Type B pancreatic cell (in vitro differentiated cells): Measurements from ENCODE around the gene ADAMTS17. TPM values are rescaled to one million over a fixed set of nuclear protein-coding genes. Genes with fewer than 3 reads are reported as not detected.

Experiments
- DNase-seq: peaks from one replicate; pipeline ENCODE4 v3.0.0; 2021; ENCODE audit warnings: mixed read lengths; ENCODE audit not compliant: unreplicated experiment; ENCODE audit errors: extremely low spot score
- H3K27ac Mint-ChIP-seq: 2 replicates; pipeline ENCODE4 v1.8.0; 2021; ENCODE audit warnings: mild to moderate bottlenecking, mixed read lengths
- H3K27me3 Mint-ChIP-seq: 2 replicates; pipeline ENCODE4 v1.8.0; 2021; ENCODE audit warnings: mixed read lengths
- H3K36me3 Mint-ChIP-seq: 2 replicates; pipeline ENCODE4 v1.8.0; 2021; ENCODE audit warnings: mixed read lengths
- H3K4me1 Mint-ChIP-seq: one replicate; pipeline ENCODE4 v1.8.0; 2021; ENCODE audit warnings: mixed read lengths; ENCODE audit not compliant: unreplicated experiment
- H3K4me3 Mint-ChIP-seq: 2 replicates; pipeline ENCODE4 v1.8.0; 2021; ENCODE audit warnings: mild to moderate bottlenecking, mixed read lengths
- H3K9me3 Mint-ChIP-seq: 2 replicates; pipeline ENCODE4 v1.8.0; 2021; ENCODE audit warnings: mixed read lengths
- total RNA-seq: library from RNA; stranded (reverse); gene quantifications from 2 replicates; pipeline ENCODE4 v1.2.1, GENCODE V29; 2021; ENCODE audit warnings: low replicate concordance
- TF ChIP-seq, protein P1 (sequence below): fragments of 200-600 bp; sonication (generic); conservative IDR thresholded peaks from 2 replicates; pipeline ENCODE4 v1.5.0; 2021; ENCODE audit warnings: antibody characterized with exemption, mild to moderate bottlenecking

The ADAMTS17 gene
- total RNA-seq, 1 donor from 2014 or later: 18.3 TPM

DNA sequence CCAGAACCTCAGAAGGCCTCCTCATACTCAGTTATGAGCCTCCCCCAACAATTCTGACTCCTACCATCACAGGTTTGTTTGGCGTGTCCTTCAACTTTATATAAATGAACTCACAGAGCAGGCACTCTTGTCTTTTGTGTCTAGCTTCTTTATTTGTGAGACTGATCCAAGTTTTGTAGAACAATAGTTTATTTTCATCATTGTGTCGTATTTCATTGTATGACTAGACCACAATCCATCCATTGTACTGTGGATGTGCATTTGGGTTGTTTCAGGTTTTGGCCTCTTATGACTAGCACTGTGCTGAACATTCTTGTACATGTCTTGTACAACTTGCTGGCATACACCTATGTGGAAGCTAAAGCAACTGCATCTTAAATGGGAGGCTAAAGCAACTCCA is 315.7 kb downstream of the ADAMTS17 start:
- Mint-ChIP-seq H3K36me3 (no peaks in the 10 kb centered on the region), H3K4me3 (no peak overlapping the region), H3K9me3 (peaks cover 3% of the 10 kb centered on the region), H3K27ac (no peak overlapping the region), H3K27me3 (no peaks in the 10 kb centered on the region), H3K4me1 (peaks cover 12% of the 10 kb centered on the region)
- DNase-seq: no peak
- TF ChIP-seq, protein P1, sequence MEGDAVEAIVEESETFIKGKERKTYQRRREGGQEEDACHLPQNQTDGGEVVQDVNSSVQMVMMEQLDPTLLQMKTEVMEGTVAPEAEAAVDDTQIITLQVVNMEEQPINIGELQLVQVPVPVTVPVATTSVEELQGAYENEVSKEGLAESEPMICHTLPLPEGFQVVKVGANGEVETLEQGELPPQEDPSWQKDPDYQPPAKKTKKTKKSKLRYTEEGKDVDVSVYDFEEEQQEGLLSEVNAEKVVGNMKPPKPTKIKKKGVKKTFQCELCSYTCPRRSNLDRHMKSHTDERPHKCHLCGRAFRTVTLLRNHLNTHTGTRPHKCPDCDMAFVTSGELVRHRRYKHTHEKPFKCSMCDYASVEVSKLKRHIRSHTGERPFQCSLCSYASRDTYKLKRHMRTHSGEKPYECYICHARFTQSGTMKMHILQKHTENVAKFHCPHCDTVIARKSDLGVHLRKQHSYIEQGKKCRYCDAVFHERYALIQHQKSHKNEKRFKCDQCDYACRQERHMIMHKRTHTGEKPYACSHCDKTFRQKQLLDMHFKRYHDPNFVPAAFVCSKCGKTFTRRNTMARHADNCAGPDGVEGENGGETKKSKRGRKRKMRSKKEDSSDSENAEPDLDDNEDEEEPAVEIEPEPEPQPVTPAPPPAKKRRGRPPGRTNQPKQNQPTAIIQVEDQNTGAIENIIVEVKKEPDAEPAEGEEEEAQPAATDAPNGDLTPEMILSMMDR: no peak

DNA sequence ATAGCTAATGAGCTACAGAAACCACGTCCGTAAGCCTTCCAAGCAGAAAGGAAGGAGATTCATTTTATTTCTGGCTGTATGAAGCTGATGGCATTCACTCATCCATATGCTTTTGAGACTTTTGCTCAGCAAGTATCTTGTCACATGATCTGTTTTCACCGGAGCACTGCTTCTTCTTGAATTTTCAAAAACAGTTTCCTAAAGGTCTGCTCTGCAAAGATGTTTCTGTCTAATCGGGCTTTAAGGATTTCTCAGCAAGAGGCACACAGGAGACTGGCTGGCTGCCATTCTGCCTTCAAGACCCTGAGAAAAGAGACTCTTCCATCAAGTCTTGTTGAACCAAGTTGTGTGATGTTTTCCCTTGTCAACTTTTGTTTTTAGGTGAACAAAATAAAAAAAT is 319.0 kb downstream of the ADAMTS17 start:
- H3K4me1 Mint-ChIP-seq: peaks cover 15% of the 10 kb centered on the region
- no peak overlapping the region for H3K4me3 Mint-ChIP-seq
- peaks cover 3% of the 10 kb centered on the region for H3K36me3 Mint-ChIP-seq
- peaks cover 8% of the 10 kb centered on the region for H3K9me3 Mint-ChIP-seq
- TF ChIP-seq, protein P1: no peak
- no peak overlapping the region for H3K27ac Mint-ChIP-seq
- no peak for DNase-seq
- H3K27me3 Mint-ChIP-seq: no peaks in the 10 kb centered on the region

DNA sequence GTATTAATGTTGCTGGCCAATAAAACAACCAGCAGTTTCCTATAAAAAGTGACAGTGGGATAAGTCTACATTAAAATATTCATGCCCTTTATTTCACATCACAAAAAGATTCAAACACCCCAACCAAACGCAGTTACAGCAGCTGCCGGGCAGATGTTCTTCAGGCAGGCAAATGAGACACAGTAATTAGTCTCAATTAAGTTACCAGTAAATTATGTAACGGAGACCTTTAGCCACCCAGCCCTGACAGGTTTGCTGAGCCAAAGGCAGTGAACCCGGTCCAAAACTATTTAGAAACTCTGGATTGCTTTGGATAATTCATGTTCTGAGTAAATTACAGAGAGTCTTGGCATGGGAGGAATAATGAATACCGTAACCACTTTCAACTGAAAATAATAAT is 319.4 kb downstream of the ADAMTS17 start:
- H3K27ac Mint-ChIP-seq: no peak overlapping the region
- H3K4me3 Mint-ChIP-seq: no peak overlapping the region
- H3K36me3 Mint-ChIP-seq: peaks cover 4% of the 10 kb centered on the region
- peaks cover 9% of the 10 kb centered on the region for H3K9me3 Mint-ChIP-seq
- H3K27me3 Mint-ChIP-seq: no peaks in the 10 kb centered on the region
- TF ChIP-seq, protein P1: no peak
- peaks cover 15% of the 10 kb centered on the region for H3K4me1 Mint-ChIP-seq
- DNase-seq: no peak

DNA sequence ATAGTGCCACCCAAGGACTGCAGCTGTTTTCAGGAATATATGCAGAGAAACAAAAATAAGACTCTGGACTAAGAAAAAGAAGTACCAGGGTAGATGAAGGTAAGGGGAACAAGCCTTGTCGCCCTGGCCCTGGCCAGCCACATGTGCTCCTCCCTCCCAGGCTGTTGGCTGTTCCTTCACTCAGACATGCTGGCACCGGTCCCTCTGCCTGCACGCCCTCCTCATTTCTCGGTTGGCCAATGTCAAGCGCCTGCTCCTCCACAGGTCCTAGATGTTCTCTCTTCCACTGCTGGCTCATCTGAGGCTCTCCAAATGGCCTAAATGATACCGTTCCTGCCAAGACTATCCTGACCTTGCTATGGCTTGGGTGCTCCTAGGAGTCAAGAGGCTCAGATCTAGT is 320.1 kb downstream of the ADAMTS17 start:
- peaks cover 4% of the 10 kb centered on the region for H3K36me3 Mint-ChIP-seq
- TF ChIP-seq, protein P1: no peak
- H3K27ac Mint-ChIP-seq: no peak overlapping the region
- peaks cover 15% of the 10 kb centered on the region for H3K4me1 Mint-ChIP-seq
- DNase-seq: no peak
- H3K4me3 Mint-ChIP-seq: no peak overlapping the region
- H3K27me3 Mint-ChIP-seq: no peaks in the 10 kb centered on the region
- peaks cover 9% of the 10 kb centered on the region for H3K9me3 Mint-ChIP-seq

DNA sequence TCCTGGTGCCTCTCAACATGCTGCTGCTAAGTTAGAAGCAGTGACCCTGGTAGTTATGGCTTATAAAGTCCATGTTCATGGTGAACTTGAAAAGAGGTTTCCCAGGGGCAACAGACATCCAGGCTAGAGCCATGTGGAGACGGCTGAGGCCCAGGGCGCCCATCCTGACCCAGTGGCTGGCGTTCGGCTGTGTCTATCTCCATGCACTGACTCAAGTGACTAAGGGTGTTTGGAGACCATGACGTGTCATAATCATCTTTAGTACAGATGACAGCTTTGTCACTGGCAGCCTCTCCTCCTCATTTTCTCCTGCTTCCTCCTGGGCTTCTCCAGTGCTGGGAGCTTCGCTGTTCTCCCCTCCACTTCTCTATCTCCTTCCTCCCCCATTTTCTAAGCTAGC is 321.2 kb downstream of the ADAMTS17 start:
- Mint-ChIP-seq H3K9me3 (peaks cover 12% of the 10 kb centered on the region), H3K4me3 (no peak overlapping the region), H3K27me3 (no peaks in the 10 kb centered on the region), H3K4me1 (peaks cover 15% of the 10 kb centered on the region), H3K36me3 (peaks cover 4% of the 10 kb centered on the region), H3K27ac (peak overlapping the region; percentile 29)
- TF ChIP-seq, protein P1: no peak
- no peak for DNase-seq

DNA sequence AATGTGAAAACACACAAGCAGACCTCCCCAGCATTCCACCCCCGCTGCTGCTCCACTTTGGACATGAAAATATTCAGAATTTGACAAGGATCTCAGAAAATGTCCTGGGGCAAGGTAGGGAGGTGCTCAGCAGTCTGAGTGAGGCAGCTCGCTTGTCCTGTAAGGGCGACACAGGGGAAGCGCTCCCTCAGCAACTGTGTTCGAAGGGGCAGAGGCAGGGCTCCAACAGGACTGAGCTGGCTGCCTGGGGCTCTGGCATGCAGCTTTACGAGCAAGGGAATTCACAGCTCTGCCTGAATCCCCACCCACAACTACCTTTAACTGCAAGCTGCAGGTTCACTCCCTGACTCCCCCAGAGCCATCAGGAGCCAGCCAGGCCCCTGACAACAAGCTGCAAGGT is 321.6 kb downstream of the ADAMTS17 start:
- Mint-ChIP-seq H3K27me3 (no peaks in the 10 kb centered on the region), H3K36me3 (peaks cover 4% of the 10 kb centered on the region), H3K9me3 (peaks cover 14% of the 10 kb centered on the region), H3K4me3 (no peak overlapping the region), H3K27ac (peak overlapping the region; percentile 29), H3K4me1 (peaks cover 15% of the 10 kb centered on the region)
- no peak for DNase-seq
- TF ChIP-seq, protein P1: no peak
